Frontal cortex (tissue), 4 donors: ENCODE measurements around the gene LONP1. TPM values are rescaled to one million over a fixed set of nuclear protein-coding genes. Genes with fewer than 3 reads are reported as not detected.

Experiments
- DNase-seq, 2 donors: peaks; one replicate each; pipeline ENCODE4 v3.0.0; 2012; ENCODE audit warnings: low spot score in 2 of 2
- FAIRE-seq: peaks from 2 replicates; lab custom pipeline; 2012; peaks lifted over from hg19 to GRCh38; lab: Jason Lieb, UNC
- total RNA-seq: library from RNA; depleted of rRNA; stranded (reverse); fragments of >200 nt; gene quantifications from one replicate; pipeline ENCODE4 v1.2.3, GENCODE V29; 2014
- donor health status: control.
- donor health status: control.
- donor health status: control.

Gene LONP1
- total RNA-seq, 1 donor from 2014 or later: 39.9 TPM

- FAIRE-seq (no peak), DNase-seq (no peak)
Measured at GRCh38 chr19:5665781-5666513, 54.0 kb downstream of the LONP1 start.

GRCh38 chr19:5664515-5664914, 55.4 kb downstream of the LONP1 start:
- no peak for DNase-seq
- no peak for FAIRE-seq

- no peak for FAIRE-seq
- no peak for DNase-seq
Measured at GRCh38 chr19:5663904-5664303, 56.0 kb downstream of the LONP1 start.

GRCh38 chr19:5661483-5661882, 58.5 kb downstream of the LONP1 start:
- DNase-seq: no peak
- no peak for FAIRE-seq

GRCh38 chr19:5655412-5655811, 64.5 kb downstream of the LONP1 start:
- FAIRE-seq: no peak
- no peak for DNase-seq

- DNase-seq (no peak), FAIRE-seq (no peak)
Measured at GRCh38 chr19:5654931-5655330, 65.0 kb downstream of the LONP1 start.

GRCh38 chr19:5652261-5652660, 67.7 kb downstream of the LONP1 start:
- FAIRE-seq: no peak

GRCh38 chr19:5651361-5651760, 68.6 kb downstream of the LONP1 start:
- no peak for FAIRE-seq
- DNase-seq: no peak

More at GRCh38 chr19:5652261-5652660, 67.7 kb downstream of the LONP1 start:
- DNase-seq: no peak

- DNase-seq (no peak), FAIRE-seq (no peak)
Measured at GRCh38 chr19:5648464-5648863, 71.5 kb downstream of the LONP1 start.

- no peak for FAIRE-seq
- no peak for DNase-seq
Measured at GRCh38 chr19:5646703-5647102, 73.2 kb downstream of the LONP1 start.

- FAIRE-seq (no peak), DNase-seq (no peak)
Measured at GRCh38 chr19:5645409-5645808, 74.5 kb downstream of the LONP1 start.

- DNase-seq: no peak
- no peak for FAIRE-seq
Measured at GRCh38 chr19:5644037-5644436, 75.9 kb downstream of the LONP1 start.

GRCh38 chr19:5643060-5643459, 76.9 kb downstream of the LONP1 start:
- DNase-seq (no peak), FAIRE-seq (no peak)

GRCh38 chr19:5642204-5642603, 77.7 kb downstream of the LONP1 start:
- DNase-seq (no peak), FAIRE-seq (no peak)

Other genes starting within 250 kb of the LONP1 start
- 0.41 TPM for gene TINCR, start 152.2 kb downstream of the LONP1 start, total RNA-seq
- 37.9 TPM for gene SAFB2, start 97.4 kb downstream of the LONP1 start, total RNA-seq
- 86.4 TPM for gene SAFB, start 97.1 kb downstream of the LONP1 start, total RNA-seq
- 15.1 TPM for gene MICOS13, start 39.6 kb downstream of the LONP1 start, total RNA-seq
- 27.3 TPM for gene HSD11B1L, start 39.1 kb downstream of the LONP1 start, total RNA-seq
- gene RPL36, start 29.9 kb downstream of the LONP1 start, total RNA-seq: 262 TPM
- 0.41 TPM for gene CATSPERD, start 491 bp upstream of the LONP1 start, total RNA-seq
- 0.41 TPM for gene PRR22, start 64.6 kb upstream of the LONP1 start, total RNA-seq
- 13.9 TPM for gene DUS3L, start 71.0 kb upstream of the LONP1 start, total RNA-seq
- not detected for gene NRTN, start 84.9 kb upstream of the LONP1 start, total RNA-seq
- not detected for gene FUT6, start 119.6 kb upstream of the LONP1 start, total RNA-seq
- not detected for gene FUT3, start 131.3 kb upstream of the LONP1 start, total RNA-seq
- gene FUT5, start 150.4 kb upstream of the LONP1 start, total RNA-seq: not detected
- 97.8 TPM for gene NDUFA11, start 183.6 kb upstream of the LONP1 start, total RNA-seq
- gene VMAC, start 184.7 kb upstream of the LONP1 start, total RNA-seq: 3.7 TPM
- 2.4 TPM for gene CAPS, start 194.1 kb upstream of the LONP1 start, total RNA-seq